Activated CD4-positive, alpha-beta T cell treated with anti-CD3 and anti-CD28 coated beads, Interleukin-2, amount 10 ng/mL, durations not matched to agents 24 days and 14 days (primary cell): ENCODE measurements around the gene FIGNL1. TPM values are rescaled to one million over a fixed set of nuclear protein-coding genes. Genes with fewer than 3 reads are reported as not detected.
"Not testable (repeated sequence)": the region's sequence is repeated elsewhere in the genome, so short reads cannot be mapped to it uniquely, and the experiment has no call there.

Experiments used
- DNase-seq: peaks from one replicate; pipeline ENCODE4 v3.0.0; 2022
- H3K27ac Mint-ChIP-seq: one replicate; pipeline ENCODE4 v1.8.0; 2022; ENCODE audit warnings: mild to moderate bottlenecking, mixed read lengths
- H3K27me3 Mint-ChIP-seq: one replicate; pipeline ENCODE4 v1.8.0; 2022; ENCODE audit warnings: mixed read lengths
- H3K36me3 Mint-ChIP-seq: one replicate; pipeline ENCODE4 v1.8.0; 2022; ENCODE audit warnings: low read depth, mild to moderate bottlenecking, mixed read lengths
- H3K4me1 Mint-ChIP-seq: one replicate; pipeline ENCODE4 v1.8.0; 2021; ENCODE audit warnings: mixed read lengths
- H3K4me3 Mint-ChIP-seq: one replicate; pipeline ENCODE4 v1.8.0; 2022; ENCODE audit warnings: mild to moderate bottlenecking, moderate library complexity, mixed read lengths
- H3K9me3 Mint-ChIP-seq: one replicate; pipeline ENCODE4 v1.8.0; 2021; ENCODE audit warnings: mixed read lengths
- intact Hi-C: fragments of 100-400 bp; cut with micrococcal nuclease; formaldehyde crosslinking; loops from one replicate; pipeline ENCODE4 v1.15.1; 2023
- total RNA-seq: library from RNA; stranded (reverse); gene quantifications from 2 replicates; pipeline ENCODE4 v1.2.3, GENCODE V29; 2022

FIGNL1 gene
- total RNA-seq, 1 donor from 2014 or later = 44.7 TPM

GRCh38 chr7:50463035-50463434 is 12.9 kb upstream of the FIGNL1 start:
- peaks cover 16% of the 10 kb centered on the region for H3K27me3 Mint-ChIP-seq
- intact Hi-C loops = no loop called here

GRCh38 chr7:50462361-50462760 is 12.2 kb upstream of the FIGNL1 start:
- Mint-ChIP-seq H3K36me3 (no peaks in the 10 kb centered on the region), H3K9me3 (peaks cover 3% of the 10 kb centered on the region), H3K27me3 (peaks cover 20% of the 10 kb centered on the region), H3K27ac (no peak overlapping the region), H3K4me1 (peaks cover 1% of the 10 kb centered on the region), H3K4me3 (no peak overlapping the region)
- no peak for DNase-seq
- intact Hi-C loops = no loop called here

More at GRCh38 chr7:50463035-50463434, 12.9 kb upstream of the FIGNL1 start:
- Mint-ChIP-seq H3K9me3 (no peaks in the 10 kb centered on the region), H3K4me3 (no peak overlapping the region), H3K27ac (no peak overlapping the region), H3K36me3 (no peaks in the 10 kb centered on the region), H3K4me1 (peaks cover 8% of the 10 kb centered on the region)
- peak; percentile 45 for DNase-seq

- Mint-ChIP-seq H3K4me3 (no peak overlapping the region), H3K36me3 (no peaks in the 10 kb centered on the region), H3K9me3 (peaks cover 3% of the 10 kb centered on the region), H3K4me1 (no peaks in the 10 kb centered on the region), H3K27ac (no peak overlapping the region), H3K27me3 (peaks cover 18% of the 10 kb centered on the region)
- intact Hi-C loops = no loop called here
- DNase-seq = no peak
These were observed 11.5 kb upstream of the FIGNL1 start for GRCh38 chr7:50461695-50462094.

GRCh38 chr7:50459183-50459582 is 9.0 kb upstream of the FIGNL1 start:
- H3K9me3 Mint-ChIP-seq, H3K27ac Mint-ChIP-seq, H3K4me1 Mint-ChIP-seq, DNase-seq, intact Hi-C loops, H3K36me3 Mint-ChIP-seq, H3K4me3 Mint-ChIP-seq: not testable (repeated sequence)
- H3K27me3 Mint-ChIP-seq = peaks cover 20% of the 10 kb centered on the region

GRCh38 chr7:50458651-50459050 is 8.5 kb upstream of the FIGNL1 start:
- H3K27me3 Mint-ChIP-seq = peaks cover 22% of the 10 kb centered on the region
- DNase-seq, H3K9me3 Mint-ChIP-seq, intact Hi-C loops, H3K36me3 Mint-ChIP-seq, H3K27ac Mint-ChIP-seq, H3K4me1 Mint-ChIP-seq, H3K4me3 Mint-ChIP-seq: not testable (repeated sequence)

GRCh38 chr7:50456371-50457123 is 6.4 kb upstream of the FIGNL1 start:
- H3K27ac Mint-ChIP-seq = no peak overlapping the region
- intact Hi-C loops = no loop called here
- no peaks in the 10 kb centered on the region for H3K4me1 Mint-ChIP-seq
- peaks cover 3% of the 10 kb centered on the region for H3K9me3 Mint-ChIP-seq
- DNase-seq = no peak
- H3K4me3 Mint-ChIP-seq = no peak overlapping the region
- peaks cover 19% of the 10 kb centered on the region for H3K27me3 Mint-ChIP-seq
- no peaks in the 10 kb centered on the region for H3K36me3 Mint-ChIP-seq

GRCh38 chr7:50455658-50456057 is 5.5 kb upstream of the FIGNL1 start:
- intact Hi-C loops = no loop called here
- Mint-ChIP-seq H3K36me3 (no peaks in the 10 kb centered on the region), H3K4me1 (peaks cover 6% of the 10 kb centered on the region), H3K4me3 (no peak overlapping the region), H3K27ac (no peak overlapping the region), H3K27me3 (peaks cover 19% of the 10 kb centered on the region), H3K9me3 (peaks cover 3% of the 10 kb centered on the region)
- no peak for DNase-seq

GRCh38 chr7:50454968-50455367 is 4.8 kb upstream of the FIGNL1 start:
- peaks cover 6% of the 10 kb centered on the region for H3K4me1 Mint-ChIP-seq
- intact Hi-C loops = loop anchor here (5.0 kb wide), 1 partner anchor 142 kb away; no protein-coding TSS in a partner anchor
- peaks cover 3% of the 10 kb centered on the region for H3K9me3 Mint-ChIP-seq
- no peak overlapping the region for H3K27ac Mint-ChIP-seq
- no peak for DNase-seq
- H3K27me3 Mint-ChIP-seq = peaks cover 19% of the 10 kb centered on the region
- no peak overlapping the region for H3K4me3 Mint-ChIP-seq
- no peaks in the 10 kb centered on the region for H3K36me3 Mint-ChIP-seq

- Mint-ChIP-seq H3K9me3 (no peaks in the 10 kb centered on the region), H3K27me3 (peaks cover 10% of the 10 kb centered on the region), H3K27ac (peak overlapping the region; percentile 80), H3K4me1 (peaks cover 33% of the 10 kb centered on the region), H3K36me3 (peaks cover 20% of the 10 kb centered on the region), H3K4me3 (peak overlapping the region; percentile 95)
- intact Hi-C loops = loop anchor here (2.0 to 5.0 kb wide), 2 partner anchors 16 to 147 kb away; no protein-coding TSS in a partner anchor
- DNase-seq = peak; percentile 76
These were observed 461 bp upstream of the FIGNL1 start for GRCh38 chr7:50450590-50451032.

GRCh38 chr7:50449501-50449880 is 659 bp downstream of the FIGNL1 start:
- intact Hi-C loops = loop anchor here (1.0 to 5.0 kb wide), 11 partner anchors 52 to 673 kb away; no protein-coding TSS in a partner anchor
- Mint-ChIP-seq H3K4me3 (peak overlapping the region; percentile 95), H3K27me3 (peaks cover 7% of the 10 kb centered on the region), H3K27ac (peak overlapping the region; percentile 80), H3K4me1 (peaks cover 39% of the 10 kb centered on the region), H3K9me3 (no peaks in the 10 kb centered on the region), H3K36me3 (peaks cover 29% of the 10 kb centered on the region)
- DNase-seq = peak; percentile 66

GRCh38 chr7:50448823-50449222 is 1.3 kb downstream of the FIGNL1 start:
- no peak for DNase-seq
- H3K4me1 Mint-ChIP-seq = peaks cover 43% of the 10 kb centered on the region
- no peaks in the 10 kb centered on the region for H3K9me3 Mint-ChIP-seq
- H3K36me3 Mint-ChIP-seq = peaks cover 36% of the 10 kb centered on the region
- peak overlapping the region; percentile 95 for H3K4me3 Mint-ChIP-seq
- intact Hi-C loops = loop anchor here (1.0 to 5.0 kb wide), 11 partner anchors 52 to 673 kb away; no protein-coding TSS in a partner anchor
- peak overlapping the region; percentile 80 for H3K27ac Mint-ChIP-seq
- peaks cover 7% of the 10 kb centered on the region for H3K27me3 Mint-ChIP-seq

GRCh38 chr7:50446542-50446960 is 3.6 kb downstream of the FIGNL1 start:
- Mint-ChIP-seq H3K27me3 (no peaks in the 10 kb centered on the region), H3K36me3 (peaks cover 51% of the 10 kb centered on the region), H3K4me1 (peaks cover 51% of the 10 kb centered on the region), H3K4me3 (peak overlapping the region; percentile 10), H3K9me3 (no peaks in the 10 kb centered on the region), H3K27ac (peak overlapping the region; percentile 34)
- DNase-seq = no peak
- intact Hi-C loops = loop anchor here (2.0 to 5.0 kb wide), 9 partner anchors 94 to 676 kb away; no protein-coding TSS in a partner anchor

GRCh38 chr7:50436133-50436806 is 13.9 kb downstream of the FIGNL1 start:
- Mint-ChIP-seq H3K4me1 (peaks cover 2% of the 10 kb centered on the region), H3K4me3 (no peak overlapping the region), H3K36me3 (peaks cover 24% of the 10 kb centered on the region), H3K27me3 (no peaks in the 10 kb centered on the region), H3K27ac (no peak overlapping the region), H3K9me3 (no peaks in the 10 kb centered on the region)
- intact Hi-C loops = no loop called here
- no peak for DNase-seq

GRCh38 chr7:50431722-50432305 is 18.3 kb downstream of the FIGNL1 start:
- intact Hi-C loops = no loop called here
- peaks cover under 1% of the 10 kb centered on the region for H3K36me3 Mint-ChIP-seq
- no peak overlapping the region for H3K4me3 Mint-ChIP-seq
- DNase-seq = no peak
- no peak overlapping the region for H3K27ac Mint-ChIP-seq
- no peaks in the 10 kb centered on the region for H3K9me3 Mint-ChIP-seq
- peaks cover 2% of the 10 kb centered on the region for H3K4me1 Mint-ChIP-seq
- H3K27me3 Mint-ChIP-seq = no peaks in the 10 kb centered on the region
